Measurements from ENCODE around the gene ZNF365.
"Not testable (repeated sequence)": the region's sequence is repeated elsewhere in the genome, so short reads cannot be mapped to it uniquely, and the experiment has no call there.

Gene ZNF365

DNA sequence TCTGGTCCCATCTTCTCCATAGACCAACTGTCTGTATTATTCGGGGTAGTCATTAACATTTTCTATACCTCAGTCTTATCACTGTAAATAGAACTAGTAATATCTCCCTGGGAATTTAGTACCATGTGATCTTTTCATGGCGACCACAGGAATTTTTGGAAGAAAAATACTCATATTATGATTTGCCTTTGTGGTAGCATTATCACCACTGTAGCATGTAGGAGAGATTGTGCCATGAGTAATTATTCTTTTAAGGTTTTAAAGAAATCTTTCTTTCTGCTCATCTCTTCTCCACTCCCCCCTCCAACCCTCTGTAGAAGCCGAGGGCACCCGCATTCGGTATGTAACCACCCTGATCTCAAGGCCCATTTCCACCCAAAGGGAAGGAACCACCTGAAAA is 25.0 kb downstream of the ZNF365 start:
- Histone ChIP-seq H3K27me3 (ENCODE audit: control insufficient read depth, insufficient read depth, low read length) (no peaks in the 10 kb centered on the region), H3K4me1 (ENCODE audit: control insufficient read depth, insufficient read depth, low read length) (no peaks in the 10 kb centered on the region), H3K36me3 (ENCODE audit: control insufficient read depth, insufficient read depth, low read length) (no peaks in the 10 kb centered on the region), H3K9me3 (ENCODE audit: control insufficient read depth, low read length) (no peaks in the 10 kb centered on the region), H3K9ac (ENCODE audit: low read length) (no peak overlapping the region), H3K4me3 (ENCODE audit: low read length) (no peak overlapping the region)

DNA sequence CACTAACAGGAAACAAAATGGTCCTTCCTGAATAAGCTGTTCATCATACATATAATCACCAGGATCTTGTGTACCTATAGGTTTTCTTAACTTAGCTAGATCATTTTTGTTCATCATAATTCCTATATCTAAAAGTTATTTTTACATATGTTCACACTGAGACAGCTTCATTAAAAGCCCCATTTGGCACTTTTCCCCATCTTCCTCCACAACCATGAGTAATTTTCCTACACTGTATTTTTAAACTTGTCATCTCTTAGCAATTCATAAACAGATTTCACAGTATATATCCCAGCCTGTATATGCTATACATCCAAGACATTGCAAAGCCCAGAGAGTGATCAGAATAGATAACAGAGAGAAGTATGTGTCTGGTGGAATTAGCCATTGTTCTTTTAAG is 28.3 kb downstream of the ZNF365 start:
- Histone ChIP-seq H3K4me1 (ENCODE audit: control insufficient read depth, insufficient read depth, low read length) (no peaks in the 10 kb centered on the region), H3K9ac (ENCODE audit: low read length) (no peak overlapping the region), H3K27me3 (ENCODE audit: control insufficient read depth, insufficient read depth, low read length) (no peaks in the 10 kb centered on the region), H3K36me3 (ENCODE audit: control insufficient read depth, insufficient read depth, low read length) (no peaks in the 10 kb centered on the region), H3K9me3 (ENCODE audit: control insufficient read depth, low read length) (no peaks in the 10 kb centered on the region), H3K4me3 (ENCODE audit: low read length) (no peak overlapping the region)

DNA sequence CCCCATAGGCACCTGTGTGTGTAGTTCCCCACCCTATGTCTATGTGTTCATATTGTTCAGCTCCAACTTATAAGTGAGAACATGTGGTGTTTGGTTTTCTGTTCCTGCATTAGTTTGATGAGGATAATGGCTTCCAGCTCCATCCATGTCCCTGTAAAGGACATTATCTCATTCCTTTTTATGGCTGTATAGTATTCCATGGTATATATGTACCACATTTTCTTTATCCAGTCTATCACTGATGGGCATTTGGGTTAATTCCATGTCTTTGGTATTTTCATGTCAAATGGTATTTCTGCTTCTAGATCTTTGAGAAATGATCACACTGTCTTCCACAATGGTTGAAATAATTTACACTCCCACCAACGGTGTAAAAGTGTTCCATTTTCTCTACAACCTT is 36.4 kb downstream of the ZNF365 start:
- H3K4me3 ChIP-seq (ENCODE audit: low read length); H3K27me3 ChIP-seq (ENCODE audit: control insufficient read depth, insufficient read depth, low read length); H3K9ac ChIP-seq (ENCODE audit: low read length); H3K36me3 ChIP-seq (ENCODE audit: control insufficient read depth, insufficient read depth, low read length); H3K9me3 ChIP-seq (ENCODE audit: control insufficient read depth, low read length); H3K4me1 ChIP-seq (ENCODE audit: control insufficient read depth, insufficient read depth, low read length): not testable (repeated sequence)

DNA sequence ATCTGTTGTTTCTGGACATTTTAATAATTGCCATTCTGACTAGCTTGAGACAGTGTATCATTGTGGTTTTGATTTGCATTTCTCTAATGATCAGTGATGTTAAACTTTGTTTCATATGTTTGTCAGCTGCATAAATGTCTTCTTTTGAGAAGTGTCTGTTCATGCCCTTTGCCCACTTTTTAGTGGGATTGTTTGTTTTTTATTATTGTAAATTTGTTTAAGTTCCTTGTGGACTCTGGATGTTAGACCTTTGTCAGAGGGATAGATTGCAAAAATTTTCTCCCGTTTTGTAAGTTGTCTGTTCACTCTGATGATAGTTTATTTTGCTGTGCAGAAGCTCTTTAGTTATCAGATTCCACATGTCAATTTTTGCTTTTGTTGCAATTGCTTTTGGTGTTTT is 36.8 kb downstream of the ZNF365 start:
- H3K9ac ChIP-seq (ENCODE audit: low read length); H3K4me1 ChIP-seq (ENCODE audit: control insufficient read depth, insufficient read depth, low read length); H3K27me3 ChIP-seq (ENCODE audit: control insufficient read depth, insufficient read depth, low read length); H3K36me3 ChIP-seq (ENCODE audit: control insufficient read depth, insufficient read depth, low read length); H3K4me3 ChIP-seq (ENCODE audit: low read length); H3K9me3 ChIP-seq (ENCODE audit: control insufficient read depth, low read length): not testable (repeated sequence)

DNA sequence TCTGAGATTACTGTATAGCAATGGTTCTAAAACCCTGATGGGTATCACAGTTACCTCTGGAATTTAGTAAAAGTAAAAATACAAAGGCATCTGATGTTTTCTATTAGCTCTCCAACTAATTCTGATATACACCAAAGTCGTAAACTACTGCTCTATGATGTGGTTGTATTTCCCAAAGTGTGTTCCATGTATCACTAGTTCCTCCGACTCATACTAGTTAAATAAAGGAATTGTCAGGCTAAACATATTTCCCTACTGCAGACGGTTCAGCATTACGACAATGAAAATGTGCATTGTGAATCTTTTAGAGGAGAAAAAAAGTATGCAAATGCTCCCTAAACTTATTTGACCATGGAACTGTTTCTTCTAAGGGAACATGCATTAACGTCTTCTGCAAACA is 38.9 kb downstream of the ZNF365 start:
- no peak overlapping the region for H3K9ac ChIP-seq (ENCODE audit: low read length)
- H3K36me3 ChIP-seq (ENCODE audit: control insufficient read depth, insufficient read depth, low read length) = no peaks in the 10 kb centered on the region
- no peaks in the 10 kb centered on the region for H3K4me1 ChIP-seq (ENCODE audit: control insufficient read depth, insufficient read depth, low read length)
- H3K9me3 ChIP-seq (ENCODE audit: control insufficient read depth, low read length) = no peaks in the 10 kb centered on the region
- H3K27me3 ChIP-seq (ENCODE audit: control insufficient read depth, insufficient read depth, low read length) = no peaks in the 10 kb centered on the region
- no peak overlapping the region for H3K4me3 ChIP-seq (ENCODE audit: low read length)

DNA sequence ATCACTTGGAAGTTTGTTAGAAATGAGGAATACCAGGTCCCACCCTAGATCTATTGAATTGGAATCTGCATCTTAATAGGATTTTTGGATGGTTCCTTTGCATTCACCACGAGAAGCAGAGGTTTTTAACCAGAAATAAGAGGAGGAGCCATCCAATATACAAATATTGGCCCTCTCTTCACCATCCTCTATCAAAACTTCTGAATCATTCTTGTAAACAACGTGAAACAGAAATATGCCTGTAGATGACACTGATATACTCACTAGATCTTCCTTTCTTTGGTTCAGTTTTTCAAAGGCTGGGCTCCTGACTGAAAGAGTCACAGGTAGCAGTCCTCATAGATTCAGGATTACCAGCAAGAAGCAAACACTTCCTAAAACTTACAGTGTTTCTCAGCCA is 39.5 kb downstream of the ZNF365 start:
- no peak overlapping the region for H3K4me3 ChIP-seq (ENCODE audit: low read length)
- H3K9me3 ChIP-seq (ENCODE audit: control insufficient read depth, low read length) = no peaks in the 10 kb centered on the region
- no peaks in the 10 kb centered on the region for H3K27me3 ChIP-seq (ENCODE audit: control insufficient read depth, insufficient read depth, low read length)
- H3K36me3 ChIP-seq (ENCODE audit: control insufficient read depth, insufficient read depth, low read length) = no peaks in the 10 kb centered on the region
- no peak overlapping the region for H3K9ac ChIP-seq (ENCODE audit: low read length)
- H3K4me1 ChIP-seq (ENCODE audit: control insufficient read depth, insufficient read depth, low read length) = no peaks in the 10 kb centered on the region

DNA sequence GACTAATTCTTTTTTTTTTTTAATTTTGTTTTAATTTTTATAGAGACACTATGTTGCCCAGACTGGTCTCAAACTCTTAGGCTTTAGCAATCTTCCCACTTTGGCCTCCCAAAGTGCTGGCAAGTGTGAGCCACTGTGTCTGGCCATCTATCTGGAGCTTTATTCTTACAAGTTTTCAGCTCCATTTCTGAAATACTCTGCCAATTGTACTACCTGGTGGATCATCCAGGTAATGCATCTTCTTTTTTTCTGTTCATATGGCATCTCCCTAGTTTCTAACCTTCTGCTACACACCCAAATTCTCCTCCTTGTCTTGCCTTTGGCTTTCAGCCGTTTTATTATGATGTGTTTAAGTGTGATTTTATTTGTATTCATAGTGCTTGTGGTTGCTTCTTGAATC is 40.2 kb downstream of the ZNF365 start:
- no peak overlapping the region for H3K4me3 ChIP-seq (ENCODE audit: low read length)
- no peaks in the 10 kb centered on the region for H3K9me3 ChIP-seq (ENCODE audit: control insufficient read depth, low read length)
- no peaks in the 10 kb centered on the region for H3K27me3 ChIP-seq (ENCODE audit: control insufficient read depth, insufficient read depth, low read length)
- no peak overlapping the region for H3K9ac ChIP-seq (ENCODE audit: low read length)
- no peaks in the 10 kb centered on the region for H3K36me3 ChIP-seq (ENCODE audit: control insufficient read depth, insufficient read depth, low read length)
- H3K4me1 ChIP-seq (ENCODE audit: control insufficient read depth, insufficient read depth, low read length) = no peaks in the 10 kb centered on the region

DNA sequence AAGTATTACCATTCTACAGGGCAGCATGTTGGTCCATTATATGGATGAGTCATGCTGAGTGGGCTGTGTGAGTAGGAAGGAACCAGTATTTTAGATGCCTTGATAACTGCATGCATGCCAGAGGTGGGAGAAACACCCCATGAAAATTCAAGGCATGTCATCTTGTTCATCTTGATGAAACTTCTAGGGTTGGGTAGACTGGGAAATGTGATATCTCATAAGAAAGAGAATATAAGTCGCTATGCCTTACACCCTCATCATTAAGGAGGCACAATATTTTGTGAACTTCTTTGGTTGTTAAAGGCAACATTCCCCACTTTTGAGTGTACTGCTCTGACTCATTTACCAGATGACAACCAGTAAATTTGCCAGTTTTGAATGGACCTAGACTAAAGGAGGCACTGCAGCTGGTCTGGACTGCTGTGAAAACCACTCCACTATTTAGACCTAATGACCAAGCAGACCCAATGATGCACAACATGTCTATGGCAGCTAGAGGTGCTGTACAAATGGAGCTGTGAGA is 48.0 kb downstream of the ZNF365 start:
- Histone ChIP-seq H3K27me3 (ENCODE audit: control insufficient read depth, insufficient read depth, low read length) (no peaks in the 10 kb centered on the region), H3K4me3 (ENCODE audit: low read length) (no peak overlapping the region), H3K9me3 (ENCODE audit: control insufficient read depth, low read length) (no peaks in the 10 kb centered on the region), H3K9ac (ENCODE audit: low read length) (no peak overlapping the region), H3K36me3 (ENCODE audit: control insufficient read depth, insufficient read depth, low read length) (no peaks in the 10 kb centered on the region), H3K4me1 (ENCODE audit: control insufficient read depth, insufficient read depth, low read length) (no peaks in the 10 kb centered on the region)

DNA sequence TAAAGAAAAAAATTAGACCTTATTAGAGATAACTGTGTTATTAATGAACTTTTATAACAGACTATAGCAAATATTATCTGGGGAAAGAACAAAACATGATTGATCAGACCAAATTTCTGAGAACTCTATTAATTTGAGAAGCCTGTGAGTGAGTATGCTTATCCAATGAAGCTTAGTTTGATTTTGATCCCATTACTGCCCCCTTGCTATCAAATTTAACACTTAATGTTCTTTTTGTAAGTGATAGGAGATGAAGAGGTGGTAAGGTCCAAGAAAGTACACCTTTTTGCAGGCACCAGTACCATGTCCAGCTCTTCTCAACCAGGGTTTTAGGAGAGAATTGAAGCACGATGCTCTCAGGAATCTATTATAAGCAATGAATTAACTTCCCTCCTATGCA is 49.9 kb downstream of the ZNF365 start:
- Histone ChIP-seq H3K9ac (ENCODE audit: low read length) (no peak overlapping the region), H3K27me3 (ENCODE audit: control insufficient read depth, insufficient read depth, low read length) (no peaks in the 10 kb centered on the region), H3K4me3 (ENCODE audit: low read length) (no peak overlapping the region), H3K4me1 (ENCODE audit: control insufficient read depth, insufficient read depth, low read length) (no peaks in the 10 kb centered on the region), H3K36me3 (ENCODE audit: control insufficient read depth, insufficient read depth, low read length) (no peaks in the 10 kb centered on the region), H3K9me3 (ENCODE audit: control insufficient read depth, low read length) (no peaks in the 10 kb centered on the region)

DNA sequence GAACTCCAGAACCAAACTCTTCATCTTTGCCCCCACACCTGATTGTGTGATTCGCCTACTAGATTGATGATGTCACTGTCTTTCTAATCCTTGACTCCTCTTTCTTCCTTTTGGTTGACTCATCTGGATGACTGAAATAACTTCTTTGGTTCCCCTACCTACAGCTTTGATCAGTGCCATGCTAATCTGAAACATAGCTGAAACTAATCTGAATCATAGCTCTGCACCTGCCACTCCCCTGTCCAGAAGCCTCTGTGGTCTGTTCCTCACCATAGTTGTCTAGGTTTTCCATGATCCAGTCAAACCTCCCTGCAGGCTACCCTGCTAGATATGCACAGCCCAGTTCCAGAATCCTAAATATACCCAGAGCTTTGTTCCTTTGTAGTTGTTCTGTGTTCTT is 51.9 kb downstream of the ZNF365 start:
- Histone ChIP-seq H3K9ac (ENCODE audit: low read length) (no peak overlapping the region), H3K9me3 (ENCODE audit: control insufficient read depth, low read length) (no peaks in the 10 kb centered on the region), H3K27me3 (ENCODE audit: control insufficient read depth, insufficient read depth, low read length) (no peaks in the 10 kb centered on the region), H3K36me3 (ENCODE audit: control insufficient read depth, insufficient read depth, low read length) (no peaks in the 10 kb centered on the region), H3K4me3 (ENCODE audit: low read length) (no peak overlapping the region), H3K4me1 (ENCODE audit: control insufficient read depth, insufficient read depth, low read length) (no peaks in the 10 kb centered on the region)

DNA sequence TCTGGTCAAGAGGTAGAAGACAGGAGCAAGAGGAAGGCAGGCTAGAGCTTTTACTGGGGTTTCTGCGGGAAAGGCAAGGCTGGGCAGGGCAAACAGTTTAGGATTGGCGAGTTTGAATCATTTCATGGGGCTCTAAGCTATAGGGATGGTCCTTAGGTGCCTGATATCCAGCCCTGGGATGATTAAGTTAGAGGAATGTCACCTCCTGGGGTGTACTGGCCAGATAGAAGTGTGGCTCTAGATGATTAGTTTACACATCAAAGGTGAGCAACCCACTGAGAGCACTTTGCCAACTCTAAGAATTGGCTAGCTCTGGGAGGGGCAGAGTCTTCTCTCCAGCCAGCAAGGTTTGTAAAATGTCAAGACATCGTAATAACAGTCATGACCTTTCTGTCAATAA is 52.4 kb downstream of the ZNF365 start:
- H3K4me3 ChIP-seq (ENCODE audit: low read length) = no peak overlapping the region
- H3K27me3 ChIP-seq (ENCODE audit: control insufficient read depth, insufficient read depth, low read length) = no peaks in the 10 kb centered on the region
- no peak overlapping the region for H3K9ac ChIP-seq (ENCODE audit: low read length)
- no peaks in the 10 kb centered on the region for H3K9me3 ChIP-seq (ENCODE audit: control insufficient read depth, low read length)
- no peaks in the 10 kb centered on the region for H3K4me1 ChIP-seq (ENCODE audit: control insufficient read depth, insufficient read depth, low read length)
- no peaks in the 10 kb centered on the region for H3K36me3 ChIP-seq (ENCODE audit: control insufficient read depth, insufficient read depth, low read length)

DNA sequence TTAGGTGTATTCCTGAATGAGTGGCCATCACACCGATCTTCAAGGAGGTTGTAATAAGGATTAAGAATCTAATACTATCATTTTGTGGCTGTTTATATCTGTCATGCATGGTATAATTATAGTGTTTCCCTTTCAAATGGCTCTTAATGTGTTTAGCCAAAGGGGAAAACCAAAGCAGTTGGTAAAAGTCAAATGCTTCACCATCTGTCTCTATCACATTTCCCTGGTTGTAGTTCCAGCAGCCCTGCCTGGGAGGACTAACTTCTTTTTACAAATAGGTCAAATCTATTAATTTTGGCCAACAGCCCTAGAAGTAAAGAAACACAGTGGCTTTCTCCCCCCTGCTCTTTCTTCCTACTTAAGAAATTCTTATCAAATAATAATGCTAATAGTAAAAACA is 56.7 kb downstream of the ZNF365 start:
- no peaks in the 10 kb centered on the region for H3K9me3 ChIP-seq (ENCODE audit: control insufficient read depth, low read length)
- H3K36me3 ChIP-seq (ENCODE audit: control insufficient read depth, insufficient read depth, low read length) = no peaks in the 10 kb centered on the region
- no peaks in the 10 kb centered on the region for H3K27me3 ChIP-seq (ENCODE audit: control insufficient read depth, insufficient read depth, low read length)
- no peak overlapping the region for H3K4me3 ChIP-seq (ENCODE audit: low read length)
- H3K4me1 ChIP-seq (ENCODE audit: control insufficient read depth, insufficient read depth, low read length) = peaks cover 7% of the 10 kb centered on the region
- no peak overlapping the region for H3K9ac ChIP-seq (ENCODE audit: low read length)

DNA sequence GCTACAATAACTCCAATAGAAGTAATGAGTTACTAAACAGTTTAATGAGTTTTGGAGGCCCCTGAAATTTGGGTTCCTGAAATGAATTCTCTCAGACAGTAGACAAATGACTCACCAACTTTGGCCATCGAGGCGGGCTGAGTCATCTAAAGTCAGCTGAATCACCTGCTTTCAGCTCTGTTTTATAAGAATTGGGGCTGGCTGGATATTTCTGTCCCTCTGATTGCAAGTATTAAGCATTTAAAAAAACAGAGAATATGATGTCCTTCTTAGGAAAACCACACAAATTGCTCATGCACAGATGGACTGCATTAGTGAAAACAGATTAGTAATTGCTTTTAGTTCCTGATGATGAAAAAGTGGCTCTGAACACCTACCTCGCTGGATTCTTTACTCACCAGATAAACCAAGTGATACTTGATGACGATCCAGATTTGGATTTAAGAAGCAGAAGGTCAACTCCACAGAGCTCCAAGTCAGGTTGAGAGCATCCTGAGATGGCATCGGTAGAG is 59.1 kb downstream of the ZNF365 start:
- H3K4me3 ChIP-seq (ENCODE audit: low read length) = no peak overlapping the region
- peaks cover 7% of the 10 kb centered on the region for H3K4me1 ChIP-seq (ENCODE audit: control insufficient read depth, insufficient read depth, low read length)
- H3K9me3 ChIP-seq (ENCODE audit: control insufficient read depth, low read length) = no peaks in the 10 kb centered on the region
- H3K27me3 ChIP-seq (ENCODE audit: control insufficient read depth, insufficient read depth, low read length) = no peaks in the 10 kb centered on the region
- H3K9ac ChIP-seq (ENCODE audit: low read length) = no peak overlapping the region
- H3K36me3 ChIP-seq (ENCODE audit: control insufficient read depth, insufficient read depth, low read length) = no peaks in the 10 kb centered on the region

Measured in mucosa of stomach (tissue), 1 donor.